Upper lobe of right lung (tissue), 1 donor: ENCODE data around the gene APBA3. TPM values are rescaled to one million over a fixed set of nuclear protein-coding genes. Genes with fewer than 3 reads are reported as not detected.
A peak's percentile ranks its signal among the peaks of the same experiment; 100 is the strongest.

Experiments
- ATAC-seq: fragments of 200-7000 bp; cut with Tn5 transposase; one replicate; pipeline ENCODE4 v1.9.1; 2020; ENCODE audit warnings: mild to moderate bottlenecking, moderate library complexity
- DNase-seq: peaks from one replicate; pipeline ENCODE4 v3.0.0-alpha.2; 2020
- H3K27ac ChIP-seq: fragments of 200-600 bp; one replicate; pipeline ENCODE4 v1.8.0; 2022
- H3K27me3 ChIP-seq: fragments of 200-600 bp; one replicate; pipeline ENCODE4 v1.8.0; 2022; ENCODE audit warnings: mild to moderate bottlenecking
- H3K36me3 ChIP-seq: fragments of 200-600 bp; one replicate; pipeline ENCODE4 v1.8.0; 2022
- H3K4me1 ChIP-seq: fragments of 200-600 bp; one replicate; pipeline ENCODE4 v1.8.0; 2022
- H3K4me3 ChIP-seq: fragments of 200-600 bp; one replicate; pipeline ENCODE4 v1.8.0; 2022; ENCODE audit warnings: mild to moderate bottlenecking
- H3K9me3 ChIP-seq: fragments of 200-600 bp; one replicate; pipeline ENCODE4 v1.8.0; 2022
- CTCF ChIP-seq: fragments of 200-600 bp; IDR thresholded peaks from one replicate; pipeline ENCODE4 v1.8.0; 2022; ENCODE audit warnings: antibody characterized with exemption
- intact Hi-C: fragments of 100-400 bp; cut with DNase I; formaldehyde crosslinking; loops from one replicate; pipeline ENCODE4 v1.11.0; 2022
- total RNA-seq: library from RNA; stranded (reverse); fragmentation: NEBNext Ultra II Directional; extraction: Animal tissue kit (Norgen Biotek cat#: 25700); gene quantifications from one replicate; pipeline ENCODE4 v1.2.1, GENCODE V29; 2021
- donor health status: DM: no; HTN: yes; CAD: no; lungs with severe emphysema.

Gene APBA3
- total RNA-seq, 1 donor from 2014 or later, result 21.9 TPM

GRCh38 chr19:3785938-3786824 lies 24.7 kb upstream of the APBA3 start, which contains the start of gene MATK:
Gene MATK, minus strand, starts transcription at chr19:3786381. Its CDS starts 1,246 bp downstream, at chr19:3785135.
- Histone ChIP-seq H3K4me1 (no peaks in the 10 kb centered on the region), H3K36me3 (no peaks in the 10 kb centered on the region), H3K27me3 (peaks cover 7% of the 10 kb centered on the region), H3K27ac (peak within 1 kb of the TSS; percentile 24), H3K4me3 (peak within 1 kb of the TSS; percentile 51), H3K9me3 (peaks cover 10% of the 10 kb centered on the region)
- TF ChIP-seq CTCF, result no peak
- DNase-seq (no peak), ATAC-seq (peak; percentile 38)
- intact Hi-C loops, result no loop called here

DNA sequence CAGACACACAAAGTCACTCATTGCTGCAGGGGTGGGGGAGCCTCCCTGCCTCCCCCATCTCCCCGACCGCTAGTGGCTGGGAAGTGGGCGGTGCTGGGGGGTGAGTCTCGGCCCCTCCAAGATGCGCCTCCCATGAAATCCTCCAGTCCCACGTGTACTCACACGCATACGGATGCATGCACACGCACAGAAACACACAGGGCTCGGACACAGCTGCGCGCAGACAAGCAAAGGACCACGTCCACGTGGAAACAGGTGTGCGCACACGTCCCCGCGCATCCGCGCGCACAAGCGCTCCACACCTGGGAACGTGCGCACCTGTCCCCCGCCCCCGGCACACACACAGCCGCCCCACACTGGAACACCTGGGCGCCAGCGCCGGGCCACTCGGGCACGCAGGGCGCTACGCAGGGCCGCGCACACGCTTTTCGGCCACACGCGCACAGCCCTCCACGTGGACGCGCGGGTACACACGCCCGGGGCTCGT lies 24.0 kb upstream of the APBA3 start:
- peak overlapping the region; percentile 51 for H3K4me3 ChIP-seq
- ATAC-seq (peak; percentile 20), DNase-seq (no peak)
- intact Hi-C loops, result no loop called here
- H3K4me1 ChIP-seq, result no peaks in the 10 kb centered on the region
- no peak for TF ChIP-seq CTCF
- peaks cover 7% of the 10 kb centered on the region for H3K27me3 ChIP-seq
- no peaks in the 10 kb centered on the region for H3K36me3 ChIP-seq
- peaks cover 14% of the 10 kb centered on the region for H3K9me3 ChIP-seq
- peak overlapping the region; percentile 24 for H3K27ac ChIP-seq

GRCh38 chr19:3784607-3785450 lies 23.3 kb upstream of the APBA3 start:
- Histone ChIP-seq H3K27ac (no peak overlapping the region), H3K36me3 (no peaks in the 10 kb centered on the region), H3K27me3 (peaks cover 7% of the 10 kb centered on the region), H3K4me3 (peak overlapping the region; percentile 51), H3K9me3 (peaks cover 14% of the 10 kb centered on the region), H3K4me1 (no peaks in the 10 kb centered on the region)
- DNase-seq, result peak; percentile 76
- TF ChIP-seq CTCF, result no peak
- peak; percentile 72 for ATAC-seq
- intact Hi-C loops, result no loop called here

- Histone ChIP-seq H3K4me3 (no peak overlapping the region), H3K36me3 (no peaks in the 10 kb centered on the region), H3K9me3 (peaks cover 14% of the 10 kb centered on the region), H3K4me1 (no peaks in the 10 kb centered on the region), H3K27me3 (peaks cover 7% of the 10 kb centered on the region), H3K27ac (no peak overlapping the region)
- peak; percentile 44 for ATAC-seq
- peak; percentile 64 for DNase-seq
- intact Hi-C loops, result no loop called here
- peak; percentile 35 for TF ChIP-seq CTCF
Measured at GRCh38 chr19:3783660-3784584, 22.4 kb upstream of the APBA3 start.

DNA sequence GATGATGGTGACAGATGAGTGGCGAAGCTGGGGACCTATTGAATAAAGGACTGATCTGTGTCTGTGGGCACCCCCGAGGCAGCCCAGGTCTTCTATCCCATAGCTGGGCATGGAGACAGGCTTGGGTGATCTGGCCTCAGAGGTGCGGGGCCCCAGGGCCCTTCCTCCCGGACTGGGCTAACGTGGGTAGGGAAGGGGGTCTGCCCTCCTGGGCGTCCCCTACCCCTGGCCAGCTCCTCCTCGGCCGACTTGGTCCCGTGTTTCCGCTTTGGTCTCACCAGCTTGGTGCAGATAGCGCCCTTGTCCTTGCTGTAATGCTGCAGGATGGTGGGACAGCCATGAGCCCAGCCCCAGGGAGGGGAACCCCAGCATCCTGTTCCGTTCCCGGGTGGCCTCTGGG lies 21.4 kb upstream of the APBA3 start:
- no peak for TF ChIP-seq CTCF
- no peak overlapping the region for H3K4me3 ChIP-seq
- H3K9me3 ChIP-seq, result peaks cover 14% of the 10 kb centered on the region
- ATAC-seq (no peak), DNase-seq (peak; percentile 57)
- intact Hi-C loops, result no loop called here
- H3K27ac ChIP-seq, result no peak overlapping the region
- no peaks in the 10 kb centered on the region for H3K4me1 ChIP-seq
- no peaks in the 10 kb centered on the region for H3K36me3 ChIP-seq
- peaks cover 7% of the 10 kb centered on the region for H3K27me3 ChIP-seq
